ENCODE data around the gene PHYKPL. TPM values are rescaled to one million over a fixed set of nuclear protein-coding genes. Genes with fewer than 3 reads are reported as not detected.

PHYKPL gene
- total RNA-seq, 4 donors from 2014 or later = 37.3 to 51.2 (median 41.6) TPM

GRCh38 chr5:178238711-178239592 lies 6.3 kb upstream of the PHYKPL start:
- H3K9me3 ChIP-seq = no peaks in the 10 kb centered on the region
- H3K36me3 ChIP-seq = no peaks in the 10 kb centered on the region
- TF ChIP-seq, protein P1, sequence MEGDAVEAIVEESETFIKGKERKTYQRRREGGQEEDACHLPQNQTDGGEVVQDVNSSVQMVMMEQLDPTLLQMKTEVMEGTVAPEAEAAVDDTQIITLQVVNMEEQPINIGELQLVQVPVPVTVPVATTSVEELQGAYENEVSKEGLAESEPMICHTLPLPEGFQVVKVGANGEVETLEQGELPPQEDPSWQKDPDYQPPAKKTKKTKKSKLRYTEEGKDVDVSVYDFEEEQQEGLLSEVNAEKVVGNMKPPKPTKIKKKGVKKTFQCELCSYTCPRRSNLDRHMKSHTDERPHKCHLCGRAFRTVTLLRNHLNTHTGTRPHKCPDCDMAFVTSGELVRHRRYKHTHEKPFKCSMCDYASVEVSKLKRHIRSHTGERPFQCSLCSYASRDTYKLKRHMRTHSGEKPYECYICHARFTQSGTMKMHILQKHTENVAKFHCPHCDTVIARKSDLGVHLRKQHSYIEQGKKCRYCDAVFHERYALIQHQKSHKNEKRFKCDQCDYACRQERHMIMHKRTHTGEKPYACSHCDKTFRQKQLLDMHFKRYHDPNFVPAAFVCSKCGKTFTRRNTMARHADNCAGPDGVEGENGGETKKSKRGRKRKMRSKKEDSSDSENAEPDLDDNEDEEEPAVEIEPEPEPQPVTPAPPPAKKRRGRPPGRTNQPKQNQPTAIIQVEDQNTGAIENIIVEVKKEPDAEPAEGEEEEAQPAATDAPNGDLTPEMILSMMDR (IDR thresholded peaks at IDR 0.05) = no peak
- peak overlapping the region in 2 of 4 donors; percentile 54 to 62 for H3K27ac ChIP-seq
- WGBS, 2 donors (ENCODE audit: low coverage in 1 of 2) = 66% methylated on average over 3 of the region's 17 CpGs; no CpG with 5 or more reads in 1 of the 2 donors
- no peaks in the 10 kb centered on the region for H3K27me3 ChIP-seq
- no peak overlapping the region for H3K4me3 ChIP-seq
- ATAC-seq = no peak
- peaks cover 0 to 43% (median 0%) of the 10 kb centered on the region in 3 donors for H3K4me1 ChIP-seq

DNA sequence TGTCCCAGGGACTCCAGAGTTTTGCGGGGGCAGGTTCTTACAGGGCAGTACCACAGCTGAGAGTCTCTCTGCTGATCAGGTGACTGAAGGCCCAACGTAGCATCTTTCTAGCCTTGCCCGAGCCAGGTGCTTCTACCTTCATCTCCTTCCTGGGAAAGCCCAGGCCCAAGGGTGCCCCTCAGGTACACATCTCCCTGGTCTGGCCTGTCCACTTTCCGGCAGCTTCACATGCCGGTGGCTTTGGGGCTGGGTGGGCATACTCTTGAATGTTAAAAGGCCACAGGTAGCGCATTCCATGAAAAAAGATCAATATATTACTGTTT lies 5.7 kb upstream of the PHYKPL start:
- H3K9me3 ChIP-seq = no peaks in the 10 kb centered on the region
- no peaks in the 10 kb centered on the region for H3K27me3 ChIP-seq
- TF ChIP-seq POLR2A (IDR thresholded peaks at IDR 0.05) = no peak
- no peak overlapping the region for H3K4me3 ChIP-seq
- no peak overlapping the region for H3K27ac ChIP-seq
- H3K4me1 ChIP-seq = peaks cover 0 to 43% (median 0%) of the 10 kb centered on the region in 3 donors
- 92 to 100% methylated on average over 2 of the region's 6 CpGs for WGBS, 2 donors (ENCODE audit: low coverage in 1 of 2)
- no peak for ATAC-seq
- no peaks in the 10 kb centered on the region for H3K36me3 ChIP-seq

DNA sequence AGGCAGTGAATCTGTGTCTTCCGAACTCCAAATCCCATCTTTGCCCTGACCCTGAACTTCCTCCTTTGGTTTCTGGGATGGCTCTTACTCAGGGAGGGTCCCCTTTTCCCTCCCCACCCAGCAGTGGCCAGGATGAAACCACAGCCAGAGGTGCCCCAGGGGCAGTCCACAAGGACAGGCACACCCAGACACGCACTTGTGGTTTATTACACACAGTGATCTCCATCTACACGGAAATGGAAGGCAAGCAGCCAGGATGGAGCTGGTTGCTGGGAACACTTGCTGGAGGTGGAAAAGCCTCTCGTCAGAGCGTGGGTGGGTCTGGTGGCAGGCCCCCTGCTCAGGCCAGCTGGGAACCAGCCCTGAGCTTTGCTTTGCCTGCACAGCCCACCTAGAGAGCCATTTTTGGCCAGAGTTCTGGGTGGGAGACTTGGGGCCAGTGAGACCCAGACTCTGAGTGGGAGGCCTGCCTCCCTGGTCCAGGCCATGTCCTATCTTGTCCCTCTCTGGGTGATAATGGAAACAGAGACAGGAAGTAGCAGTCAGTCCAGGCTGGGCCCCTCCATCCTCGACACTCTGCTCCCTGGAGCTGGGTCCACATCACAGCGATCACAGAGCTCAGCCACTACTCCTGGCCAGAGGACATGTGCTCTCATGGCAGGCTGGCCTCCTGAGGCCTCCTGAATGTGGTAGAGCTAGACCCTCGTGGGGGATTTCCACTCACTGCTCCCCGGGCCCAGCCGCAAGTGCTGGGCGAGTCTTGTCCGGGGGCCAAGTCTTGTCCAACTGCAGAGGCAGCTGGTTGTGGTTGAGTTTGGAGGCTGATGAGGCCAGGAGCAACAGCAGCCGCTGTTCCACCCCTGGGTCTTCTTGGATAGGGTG lies 5.1 kb upstream of the PHYKPL start:
- WGBS, 2 donors (ENCODE audit: low coverage in 1 of 2) = 58 to 72% methylated on average over 3 of the region's 13 CpGs
- H3K4me1 ChIP-seq = peaks cover 0 to 49% (median 3%) of the 10 kb centered on the region in 3 donors
- no peak for ATAC-seq
- H3K9me3 ChIP-seq = no peaks in the 10 kb centered on the region
- TF ChIP-seq EP300 (IDR thresholded peaks at IDR 0.05) (no peak), POLR2A (IDR thresholded peaks at IDR 0.05) (no peak), POLR2AphosphoS5 (IDR thresholded peaks at IDR 0.05) (no peak)
- TF ChIP-seq, protein P1 (IDR thresholded peaks at IDR 0.05) = no peak
- no peak overlapping the region for H3K4me3 ChIP-seq
- no peaks in the 10 kb centered on the region for H3K27me3 ChIP-seq
- no peaks in the 10 kb centered on the region for H3K36me3 ChIP-seq
- no peak overlapping the region for H3K27ac ChIP-seq

GRCh38 chr5:178236679-178237078 lies 4.1 kb upstream of the PHYKPL start:
- Histone ChIP-seq H3K27me3 (no peaks in the 10 kb centered on the region), H3K4me3 (no peak overlapping the region), H3K9me3 (no peaks in the 10 kb centered on the region), H3K27ac (no peak overlapping the region), H3K36me3 (no peaks in the 10 kb centered on the region), H3K4me1 (peaks cover 0 to 52% (median 3%) of the 10 kb centered on the region in 3 donors)
- TF ChIP-seq, protein P1 (IDR thresholded peaks at IDR 0.05) = no peak
- TF ChIP-seq EP300 (IDR thresholded peaks at IDR 0.05) = no peak
- no peak for TF ChIP-seq POLR2A (IDR thresholded peaks at IDR 0.05)
- TF ChIP-seq POLR2AphosphoS5 (IDR thresholded peaks at IDR 0.05) = no peak
- no peak for ATAC-seq
- 69 to 78% methylated on average over 3 to 4 of the region's 4 CpGs for WGBS, 2 donors (ENCODE audit: low coverage in 1 of 2)

- WGBS, 2 donors (ENCODE audit: low coverage in 1 of 2) = 92 to 95% methylated on average over 5 of the region's 9 CpGs
- H3K9me3 ChIP-seq = no peaks in the 10 kb centered on the region
- no peak for ATAC-seq
- peaks cover 0 to 2% of the 10 kb centered on the region in 2 donors for H3K36me3 ChIP-seq
- no peak overlapping the region for H3K27ac ChIP-seq
- H3K27me3 ChIP-seq = no peaks in the 10 kb centered on the region
- no peak overlapping the region for H3K4me3 ChIP-seq
- peaks cover 0 to 58% (median 8%) of the 10 kb centered on the region in 3 donors for H3K4me1 ChIP-seq
- TF ChIP-seq, protein P1 (IDR thresholded peaks at IDR 0.05) = no peak
- TF ChIP-seq POLR2A (IDR thresholded peaks at IDR 0.05) (no peak), EP300 (IDR thresholded peaks at IDR 0.05) (no peak), POLR2AphosphoS5 (IDR thresholded peaks at IDR 0.05) (no peak)
Observed at GRCh38 chr5:178236126-178236525, 3.5 kb upstream of the PHYKPL start.
